Spleen (tissue), 7 donors: ENCODE data around the gene ERBB2.
A peak's percentile ranks its signal among the peaks of the same experiment; 100 is the strongest.

Experiments
- CTCF ChIP-seq, 11 experiments: fragments of 200-600 bp in 7 of 11; fragments of 450-650 bp in 4 of 11; sonication (generic) in 4 of 11; IDR thresholded peaks in 8 of 11; conservative IDR thresholded peaks in 3 of 11; 1 replicate in 7 of 11; 2 replicates in 4 of 11; pipeline versions ENCODE4 v1.4.0 to v1.8.0; 2016 to 2021; ENCODE audit warnings: antibody characterized with exemption in 11 of 11, inconsistent platforms in 4 of 11, mild to moderate bottlenecking in 1 of 11
- POLR2AphosphoS5 ChIP-seq, 3 donors: sonication (generic); formaldehyde crosslinking; IDR thresholded peaks; one replicate each; pipeline ENCODE4 v1.5.1; 2017; ENCODE audit warnings: antibody characterized with exemption in 3 of 3
- donor health status: DM: no; HTN: no; CAD: no; lungs with moderate emphysema.
- donor health status: DM: no; HTN: no; CAD: no.
- donor health status: DM: no; HTN: no; CAD: no.

DNA sequence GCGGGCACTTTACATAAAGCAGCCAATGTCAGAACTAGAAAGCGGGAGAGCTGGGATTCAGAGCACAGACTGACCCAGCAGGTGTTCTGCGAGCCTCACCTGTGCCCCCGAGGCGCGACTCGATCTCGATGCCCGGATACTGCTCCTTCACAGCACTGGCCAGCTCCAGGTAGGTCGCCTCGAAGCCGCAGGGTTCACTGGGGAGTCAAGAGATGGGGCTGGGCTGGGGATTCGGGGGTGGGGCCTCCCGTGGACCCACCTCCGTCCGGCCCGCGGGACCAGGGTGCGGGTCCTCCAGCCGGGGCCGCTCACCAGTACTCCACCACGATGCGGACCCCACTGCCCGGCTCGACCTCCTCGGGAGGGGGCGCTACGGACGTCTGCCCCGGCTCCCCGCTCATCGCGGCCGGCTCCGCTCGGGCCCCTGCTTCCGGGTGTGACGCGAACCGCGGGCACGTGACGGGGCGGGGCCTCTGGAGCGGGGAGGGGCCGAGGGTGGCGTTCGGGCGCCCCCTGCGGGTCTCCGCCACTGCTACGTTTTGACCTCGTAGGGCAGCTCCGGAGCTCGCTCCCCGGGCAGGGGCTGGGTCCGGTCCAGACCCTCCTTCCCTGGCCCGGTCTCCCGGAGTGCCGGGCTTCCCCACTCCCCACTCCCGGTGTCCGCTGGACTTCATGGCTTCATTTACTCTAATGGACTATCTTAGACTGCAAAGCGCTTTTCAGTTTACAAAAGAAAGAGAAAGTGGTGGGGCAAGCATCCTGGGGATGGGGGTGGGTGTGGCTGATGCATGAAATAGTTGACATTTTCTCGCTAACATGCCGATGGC, 30.4 kb downstream of the ERBB2 start, which contains the start of gene MIEN1:
- TF ChIP-seq CTCF (IDR thresholded peaks at IDR 0.05 in 8 of 11, conservative IDR thresholded peaks at IDR 0.05 in 3 of 11) (peak; percentile 81 to 96 (median 93)), POLR2AphosphoS5 (IDR thresholded peaks at IDR 0.05) (peak; percentile 97 to 99 (median 98))
